ENCODE results near the gene WNT9B. TPM values are rescaled to one million over a fixed set of nuclear protein-coding genes. Genes with fewer than 3 reads are reported as not detected.

WNT9B gene
- total and polyA plus RNA-seq, 2 of the 13 experiments (the other 11 are each of a cell fraction or from before 2014, with no cell fraction given) = not detected

DNA sequence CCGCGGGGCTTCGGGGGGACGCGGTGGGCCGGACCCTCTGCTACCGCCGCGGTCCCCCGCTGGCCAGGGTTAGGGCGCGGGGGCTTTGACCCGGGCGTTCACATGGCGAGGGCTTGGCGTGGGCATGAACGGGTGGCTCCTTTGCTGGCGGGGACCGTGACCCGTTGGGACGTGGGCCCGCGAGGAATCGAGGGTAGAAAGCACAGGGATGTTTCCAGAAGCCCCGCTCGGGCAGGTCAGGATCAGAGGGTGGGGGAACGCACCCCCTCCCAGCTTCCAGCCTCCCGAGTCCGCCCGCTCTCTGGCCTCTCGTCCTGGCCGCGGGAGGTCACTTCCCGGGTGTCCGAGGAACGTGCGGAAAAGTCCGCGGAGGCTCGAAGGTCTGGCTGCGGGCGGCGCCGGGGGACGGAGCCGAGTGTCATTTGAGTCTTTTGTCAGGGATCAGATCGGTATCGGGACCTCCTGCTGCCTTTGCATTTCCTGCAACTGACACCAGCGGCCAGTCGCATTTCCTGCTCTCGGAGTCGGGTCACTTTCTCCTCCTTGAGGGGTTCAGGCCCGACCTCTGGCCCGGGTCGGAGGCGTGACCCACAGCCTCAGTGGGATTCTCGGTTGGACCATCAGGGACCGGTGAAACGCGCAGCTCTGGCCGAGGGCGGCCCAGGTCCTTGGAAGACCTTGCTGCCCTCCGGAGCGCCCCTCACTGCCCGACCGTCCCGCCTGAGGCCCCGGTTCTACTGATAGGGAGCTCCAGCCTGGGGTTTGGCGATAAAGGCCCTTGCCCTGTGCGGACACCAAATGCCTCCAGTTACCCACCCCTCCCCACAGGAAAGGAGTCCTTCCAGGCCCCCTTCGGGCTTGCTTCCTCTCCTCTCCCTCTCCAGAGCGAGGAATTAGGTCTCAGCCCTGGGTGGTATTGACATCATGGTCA is 32.2 kb upstream of the WNT9B start (continued):
- TF ChIP-seq RBAK (CRISPR knock-in tag; IDR thresholded peaks at IDR 0.05) (no peak), ZIK1 (CRISPR knock-in tag; IDR thresholded peaks at IDR 0.05; ENCODE audit: borderline replicate concordance, low read depth) (no peak), ERF (CRISPR knock-in tag; IDR thresholded peaks at IDR 0.05) (no peak), ZNF543 (CRISPR knock-in tag; IDR thresholded peaks at IDR 0.05) (no peak), MTF2 (CRISPR knock-in tag; IDR thresholded peaks at IDR 0.05; ENCODE audit: borderline replicate concordance) (peak; percentile 81; the same call in 1 of the 2 replicates), ZNF225 (CRISPR knock-in tag; IDR thresholded peaks at IDR 0.05) (no peak), ZFP90 (CRISPR knock-in tag; IDR thresholded peaks at IDR 0.05; ENCODE audit: borderline replicate concordance) (0 out of 2 replicates have a peak, but pooled peaks have one; percentile 27), MLLT10 (CRISPR knock-in tag; IDR thresholded peaks at IDR 0.05) (no peak), ZSCAN9 (CRISPR knock-in tag; IDR thresholded peaks at IDR 0.05; ENCODE audit: borderline replicate concordance) (no peak), TSC22D2 (CRISPR knock-in tag; IDR thresholded peaks at IDR 0.05; ENCODE audit: borderline replicate concordance) (no peak), SOX6 (IDR thresholded peaks at IDR 0.05) (no peak), SOX6 (CRISPR knock-in tag; IDR thresholded peaks at IDR 0.05) (no peak), ZC3H13 (CRISPR knock-in tag; IDR thresholded peaks at IDR 0.05) (no peak), ARNT2 (CRISPR knock-in tag; IDR thresholded peaks at IDR 0.05; ENCODE audit: low read depth) (no peak), SIN3A (IDR thresholded peaks at IDR 0.05; ENCODE audit: borderline replicate concordance, low read depth, low read length) (no peak), SMARCE1 (IDR thresholded peaks at IDR 0.05; ENCODE audit: borderline replicate concordance) (no peak), SNAPC2 (CRISPR knock-in tag; IDR thresholded peaks at IDR 0.05) (no peak), SMAD3 (CRISPR knock-in tag; IDR thresholded peaks at IDR 0.05) (no peak), RFX5 (IDR thresholded peaks at IDR 0.05; ENCODE audit: low read depth, low read length) (no peak), PHF8 (CRISPR knock-in tag; IDR thresholded peaks at IDR 0.05) (peak; percentile 40; the same call in 1 of the 2 replicates), ZNF570 (CRISPR knock-in tag; IDR thresholded peaks at IDR 0.05; ENCODE audit: borderline replicate concordance) (no peak), NCOA5 (CRISPR knock-in tag; IDR thresholded peaks at IDR 0.05) (no peak)
- TF ChIP-seq, protein P1, sequence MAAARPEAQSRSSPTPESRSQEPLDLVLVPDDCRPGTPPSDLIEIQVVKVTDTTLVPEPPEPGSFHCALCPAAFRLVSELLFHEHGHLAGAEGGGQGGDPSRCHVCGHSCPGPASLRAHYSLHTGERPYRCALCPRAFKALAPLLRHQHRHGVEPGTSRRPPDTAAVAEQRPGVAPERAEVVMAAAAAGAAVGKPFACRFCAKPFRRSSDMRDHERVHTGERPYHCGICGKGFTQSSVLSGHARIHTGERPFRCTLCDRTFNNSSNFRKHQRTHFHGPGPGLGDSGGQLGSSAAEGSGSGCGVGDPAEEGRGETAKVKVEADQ (CRISPR knock-in tag; IDR thresholded peaks at IDR 0.05; ENCODE audit: borderline replicate concordance) = no peak
- TF ChIP-seq, protein P2, sequence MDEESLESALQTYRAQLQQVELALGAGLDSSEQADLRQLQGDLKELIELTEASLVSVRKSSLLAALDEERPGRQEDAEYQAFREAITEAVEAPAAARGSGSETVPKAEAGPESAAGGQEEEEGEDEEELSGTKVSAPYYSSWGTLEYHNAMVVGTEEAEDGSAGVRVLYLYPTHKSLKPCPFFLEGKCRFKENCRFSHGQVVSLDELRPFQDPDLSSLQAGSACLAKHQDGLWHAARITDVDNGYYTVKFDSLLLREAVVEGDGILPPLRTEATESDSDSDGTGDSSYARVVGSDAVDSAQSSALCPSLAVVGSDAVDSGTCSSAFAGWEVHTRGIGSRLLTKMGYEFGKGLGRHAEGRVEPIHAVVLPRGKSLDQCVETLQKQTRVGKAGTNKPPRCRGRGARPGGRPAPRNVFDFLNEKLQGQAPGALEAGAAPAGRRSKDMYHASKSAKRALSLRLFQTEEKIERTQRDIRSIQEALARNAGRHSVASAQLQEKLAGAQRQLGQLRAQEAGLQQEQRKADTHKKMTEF (CRISPR knock-in tag; IDR thresholded peaks at IDR 0.05) = peak; percentile 39; the same call in 1 of the 2 replicates
- TF ChIP-seq, protein P3, sequence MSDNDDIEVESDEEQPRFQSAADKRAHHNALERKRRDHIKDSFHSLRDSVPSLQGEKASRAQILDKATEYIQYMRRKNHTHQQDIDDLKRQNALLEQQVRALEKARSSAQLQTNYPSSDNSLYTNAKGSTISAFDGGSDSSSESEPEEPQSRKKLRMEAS (IDR thresholded peaks at IDR 0.05) = no peak
- TF ChIP-seq, protein P4, sequence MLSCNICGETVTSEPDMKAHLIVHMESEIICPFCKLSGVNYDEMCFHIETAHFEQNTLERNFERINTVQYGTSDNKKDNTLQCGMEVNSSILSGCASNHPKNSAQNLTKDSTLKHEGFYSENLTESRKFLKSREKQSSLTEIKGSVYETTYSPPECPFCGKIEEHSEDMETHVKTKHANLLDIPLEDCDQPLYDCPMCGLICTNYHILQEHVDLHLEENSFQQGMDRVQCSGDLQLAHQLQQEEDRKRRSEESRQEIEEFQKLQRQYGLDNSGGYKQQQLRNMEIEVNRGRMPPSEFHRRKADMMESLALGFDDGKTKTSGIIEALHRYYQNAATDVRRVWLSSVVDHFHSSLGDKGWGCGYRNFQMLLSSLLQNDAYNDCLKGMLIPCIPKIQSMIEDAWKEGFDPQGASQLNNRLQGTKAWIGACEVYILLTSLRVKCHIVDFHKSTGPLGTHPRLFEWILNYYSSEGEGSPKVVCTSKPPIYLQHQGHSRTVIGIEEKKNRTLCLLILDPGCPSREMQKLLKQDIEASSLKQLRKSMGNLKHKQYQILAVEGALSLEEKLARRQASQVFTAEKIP (CRISPR knock-in tag; IDR thresholded peaks at IDR 0.05; ENCODE audit: borderline replicate concordance) = no peak
- TF ChIP-seq, protein P5, sequence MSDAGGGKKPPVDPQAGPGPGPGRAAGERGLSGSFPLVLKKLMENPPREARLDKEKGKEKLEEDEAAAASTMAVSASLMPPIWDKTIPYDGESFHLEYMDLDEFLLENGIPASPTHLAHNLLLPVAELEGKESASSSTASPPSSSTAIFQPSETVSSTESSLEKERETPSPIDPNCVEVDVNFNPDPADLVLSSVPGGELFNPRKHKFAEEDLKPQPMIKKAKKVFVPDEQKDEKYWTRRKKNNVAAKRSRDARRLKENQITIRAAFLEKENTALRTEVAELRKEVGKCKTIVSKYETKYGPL (CRISPR knock-in tag; IDR thresholded peaks at IDR 0.05) = 0 out of 2 replicates have a peak, but pooled peaks have one; percentile 22
